Hematopoietic multipotent progenitor cell treated with erythropoietin and hydrocortisone succinate and interleukin-3 and kit ligand, for 8 days (in vitro differentiated cells): Measurements from ENCODE around the gene GLTP.
"Not testable (repeated sequence)": the region's sequence is repeated elsewhere in the genome, so short reads cannot be mapped to it uniquely, and the experiment has no call there.

Source experiments
- DNase-seq: peaks from one replicate; pipeline ENCODE4 v3.0.0-alpha.2; 2015

Gene GLTP

GRCh38 chr12:109900752-109901580, 20.6 kb upstream of the GLTP start:
- DNase-seq, result peak; percentile 29

GRCh38 chr12:109899783-109900751, 19.7 kb upstream of the GLTP start, which contains the start of gene TCHP:
TCHP (plus strand) TSS chr12:109900274; CDS start chr12:109903027, 2,753 bp downstream.
- peak; percentile 89 for DNase-seq

- DNase-seq, result not testable (repeated sequence)
Observed at GRCh38 chr12:109899345-109899744, 19.0 kb upstream of the GLTP start.

- DNase-seq, result no peak
Observed at GRCh38 chr12:109897029-109897428, 16.7 kb upstream of the GLTP start.

- DNase-seq, result no peak
Observed at GRCh38 chr12:109896188-109896587, 15.8 kb upstream of the GLTP start.

GRCh38 chr12:109894939-109895338, 14.6 kb upstream of the GLTP start:
- no peak for DNase-seq

GRCh38 chr12:109893261-109893995, 13.1 kb upstream of the GLTP start:
- DNase-seq, result no peak

GRCh38 chr12:109892748-109893147, 12.4 kb upstream of the GLTP start:
- no peak for DNase-seq

- no peak for DNase-seq
Observed at GRCh38 chr12:109892165-109892715, 11.9 kb upstream of the GLTP start.

GRCh38 chr12:109891731-109892130, 11.4 kb upstream of the GLTP start:
- not testable (repeated sequence) for DNase-seq

- no peak for DNase-seq
Observed at GRCh38 chr12:109890620-109891170, 10.4 kb upstream of the GLTP start.

- no peak for DNase-seq
Observed at GRCh38 chr12:109888179-109889020, 8.1 kb upstream of the GLTP start.

- DNase-seq, result no peak
Observed at GRCh38 chr12:109885616-109886015, 5.3 kb upstream of the GLTP start.

GRCh38 chr12:109883461-109883860, 3.1 kb upstream of the GLTP start:
- DNase-seq, result peak; percentile 19

GRCh38 chr12:109881752-109882151, 1.4 kb upstream of the GLTP start:
- no peak for DNase-seq

GRCh38 chr12:109880938-109881337, 597 bp upstream of the GLTP start:
- no peak for DNase-seq

- peak; percentile 4 for DNase-seq
Observed at GRCh38 chr12:109879351-109880042, 844 bp downstream of the GLTP start.

- DNase-seq, result no peak
Observed at GRCh38 chr12:109878749-109879148, 1.6 kb downstream of the GLTP start.

- no peak for DNase-seq
Observed at GRCh38 chr12:109878247-109878625, 2.1 kb downstream of the GLTP start.

GRCh38 chr12:109877504-109878246, 2.7 kb downstream of the GLTP start:
- DNase-seq, result no peak
